ENCODE measurements around the gene SBNO2.

- TF ChIP-seq CTCF (conservative IDR thresholded peaks at IDR 0.05; ENCODE audit: low read depth in 2 of 2) (no peak), EZH2 (IDR thresholded peaks at IDR 0.05; ENCODE audit: low read depth, unreplicated experiment) (no peak), POLR2AphosphoS5 (IDR thresholded peaks at IDR 0.05; ENCODE audit: low read depth) (no peak)
These were observed 100.8 kb downstream of the SBNO2 start for GRCh38 chr19:1073063-1073955.

Data from GM23338 (cell line).